Measurements from ENCODE around the gene MYO1D. TPM values are rescaled to one million over a fixed set of nuclear protein-coding genes. Genes with fewer than 3 reads are reported as not detected.
"Not testable (repeated sequence)": the region's sequence is repeated elsewhere in the genome, so short reads cannot be mapped to it uniquely, and the experiment has no call there.

MYO1D gene
- total RNA-seq (1 to 10 TPM; 8.7 to 9.7 TPM), polyA plus RNA-seq (1 to 10 TPM; 1.3 to 3.1 (median 2.5) TPM), total RNA-seq (4.4 to 28.6 (median 24.2) reads per million in 6 experiments)

- Mint-ChIP-seq H3K9me3 (no peaks in the 10 kb centered on the region), H3K4me3 (peak within 1 kb of the TSS; percentile 84 to 99 (median 94)), H3K27me3 (peaks cover 0 to 10% (median 4%) of the 10 kb centered on the region in 5 donors), H3K36me3 (no peaks in the 10 kb centered on the region), H3K27ac (peak within 1 kb of the TSS; percentile 70 to 94 (median 86)), H3K4me1 (peaks cover 6 to 15% (median 13%) of the 10 kb centered on the region in 4 donors)
- ATAC-seq (peak; percentile 44 to 54), DNase-seq (peak in 9 of 10 donors; percentile 25 to 77 (median 59))
- POLR2A ChIA-PET = interaction anchor here (0.7 to 1.5 kb wide), 5 partner anchors 8 to 432 kb away, joined by 3 to 5 read pairs (median 3); partner anchors contain the start of genes CDK5R1 and PSMD11
These were observed at the start of gene MYO1D for GRCh38 chr17:32876417-32877163. TSS of gene MYO1D (minus strand) at chr17:32877124. CDS start at chr17:32876872, 252 bp downstream.

GRCh38 chr17:32926183-32926582, 49.3 kb upstream of the MYO1D start:
- no peak for DNase-seq
- H3K4me3 Mint-ChIP-seq = no peak overlapping the region
- peaks cover 12 to 33% (median 16%) of the 10 kb centered on the region in 5 donors for H3K27me3 Mint-ChIP-seq
- H3K36me3 Mint-ChIP-seq = no peaks in the 10 kb centered on the region
- H3K9me3 Mint-ChIP-seq = no peaks in the 10 kb centered on the region
- POLR2A ChIA-PET = no interaction called here
- H3K4me1 Mint-ChIP-seq = peaks cover 0 to 5% (median 3%) of the 10 kb centered on the region in 4 donors
- ATAC-seq = no peak
- peak overlapping the region in 1 of 10 donors; percentile 67 for H3K27ac Mint-ChIP-seq

GRCh38 chr17:32923905-32924304, 47.0 kb upstream of the MYO1D start:
- H3K27me3 Mint-ChIP-seq = peaks cover 7 to 24% (median 12%) of the 10 kb centered on the region in 5 donors
- ATAC-seq, H3K4me3 Mint-ChIP-seq, POLR2A ChIA-PET, DNase-seq, H3K27ac Mint-ChIP-seq, H3K4me1 Mint-ChIP-seq, H3K36me3 Mint-ChIP-seq, H3K9me3 Mint-ChIP-seq: not testable (repeated sequence)

- Mint-ChIP-seq H3K36me3 (no peaks in the 10 kb centered on the region), H3K4me1 (peaks cover 0 to 3% (median 0%) of the 10 kb centered on the region in 4 donors), H3K4me3 (no peak overlapping the region), H3K27me3 (peaks cover under 1 to 10% (median 8%) of the 10 kb centered on the region in 5 donors), H3K27ac (no peak overlapping the region), H3K9me3 (no peaks in the 10 kb centered on the region)
- no peak for ATAC-seq
- POLR2A ChIA-PET = no interaction called here
- DNase-seq = no peak
These were observed 44.1 kb upstream of the MYO1D start for GRCh38 chr17:32921017-32921416.

- ATAC-seq = no peak
- H3K9me3 Mint-ChIP-seq = no peaks in the 10 kb centered on the region
- DNase-seq = no peak
- H3K27ac Mint-ChIP-seq = no peak overlapping the region
- peaks cover 0 to 4% (median 2%) of the 10 kb centered on the region in 5 donors for H3K27me3 Mint-ChIP-seq
- no peaks in the 10 kb centered on the region for H3K36me3 Mint-ChIP-seq
- H3K4me1 Mint-ChIP-seq = peaks cover 0 to 3% (median 0%) of the 10 kb centered on the region in 4 donors
- POLR2A ChIA-PET = no interaction called here
- H3K4me3 Mint-ChIP-seq = no peak overlapping the region
These were observed 43.4 kb upstream of the MYO1D start for GRCh38 chr17:32920293-32920692.

- POLR2A ChIA-PET, ATAC-seq, H3K4me1 Mint-ChIP-seq, H3K36me3 Mint-ChIP-seq, DNase-seq, H3K4me3 Mint-ChIP-seq, H3K27me3 Mint-ChIP-seq, H3K9me3 Mint-ChIP-seq, H3K27ac Mint-ChIP-seq: not testable (repeated sequence)
These were observed 43.0 kb upstream of the MYO1D start for GRCh38 chr17:32919876-32920275.

GRCh38 chr17:32917842-32918241, 40.9 kb upstream of the MYO1D start:
- DNase-seq (no peak), ATAC-seq (no peak)
- H3K4me3 Mint-ChIP-seq = no peak overlapping the region
- H3K9me3 Mint-ChIP-seq = peaks cover 0 to 5% (median 0%) of the 10 kb centered on the region in 9 donors
- no peaks in the 10 kb centered on the region for H3K36me3 Mint-ChIP-seq
- POLR2A ChIA-PET = no interaction called here
- H3K27me3 Mint-ChIP-seq = peaks cover 0 to 5% (median 0%) of the 10 kb centered on the region in 5 donors
- no peak overlapping the region for H3K27ac Mint-ChIP-seq
- H3K4me1 Mint-ChIP-seq = peaks cover 0 to 3% (median 0%) of the 10 kb centered on the region in 4 donors

- Mint-ChIP-seq H3K27ac (no peak overlapping the region), H3K27me3 (peaks cover 0 to 8% (median 2%) of the 10 kb centered on the region in 5 donors), H3K4me3 (no peak overlapping the region), H3K4me1 (peaks cover 0 to 3% (median 0%) of the 10 kb centered on the region in 4 donors), H3K36me3 (no peaks in the 10 kb centered on the region), H3K9me3 (peaks cover 0 to 5% (median 0%) of the 10 kb centered on the region in 9 donors)
- ATAC-seq (no peak), DNase-seq (no peak)
- POLR2A ChIA-PET = no interaction called here
These were observed 40.2 kb upstream of the MYO1D start for GRCh38 chr17:32917081-32917480.

GRCh38 chr17:32916134-32916533, 39.2 kb upstream of the MYO1D start:
- no peaks in the 10 kb centered on the region for H3K36me3 Mint-ChIP-seq
- peaks cover 0 to 8% (median 2%) of the 10 kb centered on the region in 5 donors for H3K27me3 Mint-ChIP-seq
- peaks cover 0 to 3% (median 0%) of the 10 kb centered on the region in 4 donors for H3K4me1 Mint-ChIP-seq
- no peak overlapping the region for H3K4me3 Mint-ChIP-seq
- H3K27ac Mint-ChIP-seq = no peak overlapping the region
- ATAC-seq = no peak
- POLR2A ChIA-PET = no interaction called here
- no peak for DNase-seq
- H3K9me3 Mint-ChIP-seq = peaks cover 0 to 5% (median 0%) of the 10 kb centered on the region in 9 donors

- H3K4me1 Mint-ChIP-seq = peaks cover 0 to 3% (median 0%) of the 10 kb centered on the region in 4 donors
- no peaks in the 10 kb centered on the region for H3K36me3 Mint-ChIP-seq
- H3K27ac Mint-ChIP-seq = no peak overlapping the region
- H3K27me3 Mint-ChIP-seq = peaks cover 0 to 8% (median 2%) of the 10 kb centered on the region in 5 donors
- POLR2A ChIA-PET = interaction anchor here (0.9 kb wide), 1 partner anchor 120 kb away, joined by 6 read pairs; no protein-coding TSS in a partner anchor
- ATAC-seq = no peak
- no peak for DNase-seq
- peaks cover 0 to 5% (median 0%) of the 10 kb centered on the region in 9 donors for H3K9me3 Mint-ChIP-seq
- H3K4me3 Mint-ChIP-seq = no peak overlapping the region
These were observed 38.3 kb upstream of the MYO1D start for GRCh38 chr17:32915245-32915644.

- peaks cover 0 to 14% (median 5%) of the 10 kb centered on the region in 5 donors for H3K27me3 Mint-ChIP-seq
- ATAC-seq = no peak
- peaks cover 0 to 5% (median 0%) of the 10 kb centered on the region in 9 donors for H3K9me3 Mint-ChIP-seq
- H3K4me3 Mint-ChIP-seq = no peak overlapping the region
- no peak overlapping the region for H3K27ac Mint-ChIP-seq
- DNase-seq = no peak
- POLR2A ChIA-PET = no interaction called here
- peaks cover 0 to 3% (median under 1%) of the 10 kb centered on the region in 4 donors for H3K4me1 Mint-ChIP-seq
- H3K36me3 Mint-ChIP-seq = no peaks in the 10 kb centered on the region
These were observed 37.3 kb upstream of the MYO1D start for GRCh38 chr17:32914181-32914580.

GRCh38 chr17:32913593-32913992, 36.7 kb upstream of the MYO1D start:
- peaks cover 0 to 4% (median under 1%) of the 10 kb centered on the region in 4 donors for H3K4me1 Mint-ChIP-seq
- ATAC-seq = no peak

GRCh38 chr17:32912218-32912897, 35.4 kb upstream of the MYO1D start:
- H3K4me1 Mint-ChIP-seq = peaks cover 0 to 2% (median under 1%) of the 10 kb centered on the region in 4 donors
- no peak overlapping the region for H3K4me3 Mint-ChIP-seq
- ATAC-seq (no peak), DNase-seq (no peak)
- peaks cover 0 to 5% (median 0%) of the 10 kb centered on the region in 9 donors for H3K9me3 Mint-ChIP-seq
- H3K36me3 Mint-ChIP-seq = no peaks in the 10 kb centered on the region
- peaks cover 0 to 14% (median 4%) of the 10 kb centered on the region in 5 donors for H3K27me3 Mint-ChIP-seq
- no peak overlapping the region for H3K27ac Mint-ChIP-seq
- POLR2A ChIA-PET = no interaction called here

More at GRCh38 chr17:32913593-32913992, 36.7 kb upstream of the MYO1D start:
- no peak overlapping the region for H3K4me3 Mint-ChIP-seq
- H3K9me3 Mint-ChIP-seq = peaks cover 0 to 5% (median 0%) of the 10 kb centered on the region in 9 donors
- no peak for DNase-seq
- peaks cover 0 to 14% (median 4%) of the 10 kb centered on the region in 5 donors for H3K27me3 Mint-ChIP-seq
- no peaks in the 10 kb centered on the region for H3K36me3 Mint-ChIP-seq
- no peak overlapping the region for H3K27ac Mint-ChIP-seq
- POLR2A ChIA-PET = no interaction called here

Measured in naive thymus-derived CD8-positive, alpha-beta T cell (primary cell).